IMR-90 (cell line): ENCODE data around the gene GPR75. TPM values are rescaled to one million over a fixed set of nuclear protein-coding genes. Genes with fewer than 3 reads are reported as not detected.
"Not testable (repeated sequence)": the region's sequence is repeated elsewhere in the genome, so short reads cannot be mapped to it uniquely, and the experiment has no call there.

Source experiments
- ATAC-seq: fragments of 200-7000 bp; cut with Tn5 transposase; 2 replicates; pipeline ENCODE4 v1.9.1; 2020; ENCODE audit warnings: low read depth, mild to moderate bottlenecking, moderate library complexity
- BruUV-seq: library from RNA; stranded (reverse); fragments of 400-500 nt; replicated peaks from 2 replicates; lab custom pipeline; 2021; lab: Mats Ljungman, UMichigan
- CTCF ChIA-PET: fragments of 300-600 bp; formaldehyde crosslinking; extraction: SDS; loops from one replicate; lab custom pipeline; 2021; ENCODE audit warnings: antibody characterized with exemption; lab: Yijun Ruan, JAX
- POLR2A ChIA-PET: fragments of 300-600 bp; sonication (Branson Sonifier 250); formaldehyde crosslinking; loops from one replicate; lab custom pipeline; 2022; ENCODE audit warnings: antibody characterized with exemption; ENCODE audit not compliant: unreplicated experiment; lab: Charles Lee
- DNase-seq: peaks from one replicate; pipeline ENCODE4 v3.0.0; 2013
- H2AFZ ChIP-seq: replicated peaks from 2 replicates; pipeline ENCODE3; 2013; ENCODE audit warnings: low read length, mild to moderate bottlenecking; ENCODE audit not compliant: poor library complexity
- H2AK5ac ChIP-seq: 2 replicates; pipeline ENCODE4 v1.6.1; 2013; ENCODE audit warnings: low read depth, low read length, inconsistent platforms
- H2AK9ac ChIP-seq: replicated peaks from 2 replicates; pipeline ENCODE3; 2013; ENCODE audit warnings: mild to moderate bottlenecking, low read depth, low read length, moderate library complexity; ENCODE audit not compliant: poor library complexity
- H2BK120ac ChIP-seq: 2 replicates; pipeline ENCODE4 v1.6.1; 2013; ENCODE audit warnings: low read depth, low read length, inconsistent platforms
- H2BK15ac ChIP-seq: 3 replicates; pipeline ENCODE4 v1.6.1; 2013; ENCODE audit warnings: low read depth, low read length, inconsistent platforms
- H2BK20ac ChIP-seq: 2 replicates; pipeline ENCODE4 v1.6.1; 2013; ENCODE audit warnings: low read depth, mild to moderate bottlenecking, inconsistent platforms, low read length, moderate library complexity
- H2BK5ac ChIP-seq: 2 replicates; pipeline ENCODE4 v1.6.1; 2013; ENCODE audit warnings: mild to moderate bottlenecking, low read depth, low read length, inconsistent platforms; ENCODE audit not compliant: poor library complexity, severe bottlenecking
- H3K14ac ChIP-seq: replicated peaks from 2 replicates; pipeline ENCODE4 v1.6.1; 2013; ENCODE audit warnings: low read depth, low read length, inconsistent platforms
- H3K18ac ChIP-seq: 2 replicates; pipeline ENCODE4 v1.6.1; 2013; ENCODE audit warnings: low read depth, low read length, control low read depth
- H3K23ac ChIP-seq: 2 replicates; pipeline ENCODE4 v1.6.1; 2013; ENCODE audit warnings: low read depth, low read length, inconsistent platforms
- H3K27ac ChIP-seq: 2 replicates; pipeline ENCODE4 v1.5.1; 2013; ENCODE audit warnings: mild to moderate bottlenecking, control low read depth, low read length; ENCODE audit not compliant: insufficient read depth
- H3K27me3 ChIP-seq: 2 replicates; pipeline ENCODE4 v1.6.1; 2013; ENCODE audit warnings: low read length; ENCODE audit not compliant: control insufficient read depth, insufficient read depth
- H3K36me3 ChIP-seq: 2 replicates; pipeline ENCODE4 v1.6.1; 2013; ENCODE audit warnings: low read length, mixed read lengths; ENCODE audit not compliant: control insufficient read depth, insufficient read depth
- H3K4ac ChIP-seq: 2 replicates; pipeline ENCODE4 v1.6.1; 2013; ENCODE audit warnings: low read depth, low read length, inconsistent platforms
- H3K4me1 ChIP-seq: 2 replicates; pipeline ENCODE4 v1.6.1; 2013; ENCODE audit warnings: low read length, mixed read lengths; ENCODE audit not compliant: control insufficient read depth, insufficient read depth
- H3K4me2 ChIP-seq: 2 replicates; pipeline ENCODE4 v1.6.1; 2013; ENCODE audit warnings: low read depth, mild to moderate bottlenecking, control low read depth, low read length, moderate library complexity
- H3K4me3 ChIP-seq: 2 replicates; pipeline ENCODE4 v1.5.1; 2013; ENCODE audit warnings: low read depth, mild to moderate bottlenecking, control low read depth, low read length, moderate library complexity; ENCODE audit not compliant: insufficient read depth
- H3K56ac ChIP-seq: 2 replicates; pipeline ENCODE4 v1.6.1; 2013; ENCODE audit warnings: low read length, inconsistent platforms; ENCODE audit not compliant: insufficient read depth; ENCODE audit errors: extremely low read depth
- H3K79me1 ChIP-seq, 2 experiments: 2 replicates each; pipeline ENCODE4 v1.6.1; 2013; ENCODE audit warnings: low read length in 2 of 2, inconsistent platforms in 1 of 2, low read depth in 1 of 2
- H3K9ac ChIP-seq: 2 replicates; pipeline ENCODE4 v1.6.1; 2013; ENCODE audit warnings: low read depth, low read length, control low read depth
- H3K9me1 ChIP-seq: 2 replicates; pipeline ENCODE4 v1.6.1; 2013; ENCODE audit warnings: low read length, inconsistent platforms; ENCODE audit not compliant: insufficient read depth
- H3K9me3 ChIP-seq: 2 replicates; pipeline ENCODE4 v1.6.1; 2013; ENCODE audit warnings: low read length; ENCODE audit not compliant: control insufficient read depth, insufficient read depth
- H4K20me1 ChIP-seq: 2 replicates; pipeline ENCODE4 v1.6.1; 2013; ENCODE audit warnings: low read length, inconsistent platforms; ENCODE audit not compliant: insufficient read depth
- H4K5ac ChIP-seq: 2 replicates; pipeline ENCODE4 v1.6.1; 2013; ENCODE audit warnings: mild to moderate bottlenecking, low read depth, low read length, control low read depth
- H4K8ac ChIP-seq, 2 experiments: 2 replicates each; pipeline ENCODE4 v1.6.1; 2013; ENCODE audit warnings: low read depth in 2 of 2, low read length in 2 of 2, control low read depth in 1 of 2, inconsistent platforms in 1 of 2
- H4K91ac ChIP-seq: 2 replicates; pipeline ENCODE4 v1.6.1; 2013; ENCODE audit warnings: low read depth, low read length, inconsistent platforms; ENCODE audit not compliant: insufficient read depth
- WGBS, 2 experiments: methylation state at CpG; one replicate each; pipeline versions ENCODE4 v1.1.5 to v1.1.7; 2013; ENCODE audit warnings: missing lambda C conversion rate in 2 of 2; ENCODE audit not compliant: insufficient read length in 1 of 2; ENCODE audit errors: extremely low coverage in 2 of 2; 5-methylcytosine and 5-hydroxymethylcytosine counted together
- dilution Hi-C: fragments of 300-500 bp; cut with HindIII; formaldehyde crosslinking; loops from one replicate; pipeline ENCODE4 v1.14.3; 2018; ENCODE audit warnings: low sequenced_read_pairs; ENCODE audit not compliant: unreplicated experiment
- in situ Hi-C: fragments of 300-500 bp; cut with MboI; formaldehyde crosslinking; loops from 3 replicates; pipeline ENCODE4 v1.14.3; 2019; ENCODE audit warnings: low sequenced_read_pairs, inconsistent platforms, mixed read lengths
- intact Hi-C: fragments of 100-400 bp; cut with micrococcal nuclease; formaldehyde crosslinking; loops from 2 replicates; pipeline ENCODE4 v1.10.0; 2022
- polyA plus RNA-seq, 3 experiments: library from polyadenylated mRNA; depleted of rRNA; stranded (reverse); fragments of >200 nt; gene quantifications; 2 replicates each; pipeline ENCODE4 v1.2.3, GENCODE V29; 2012; ENCODE audit warnings: low replicate concordance in 1 of 3
- total RNA-seq: library from RNA; depleted of rRNA; stranded (reverse); fragments of >200 nt; gene quantifications from 2 replicates; pipeline ENCODE4 v1.2.3, GENCODE V29; 2012

GPR75 gene
- total and polyA plus RNA-seq, 2 of the 4 experiments (the other 2 are of a cell fraction), result 1.4 to 2.1 TPM

GRCh38 chr2:53841651-53842050 lies 18.1 kb downstream of the GPR75 start:
- in situ Hi-C loops, H4K5ac ChIP-seq, H3K4me2 ChIP-seq, H3K4me1 ChIP-seq, H2BK120ac ChIP-seq, H3K36me3 ChIP-seq, dilution Hi-C loops, H2AK9ac ChIP-seq, H3K9me3 ChIP-seq, H2BK20ac ChIP-seq, intact Hi-C loops, H3K18ac ChIP-seq, ATAC-seq, H3K23ac ChIP-seq, H3K4ac ChIP-seq, H2AFZ ChIP-seq, H3K9me1 ChIP-seq, H3K27me3 ChIP-seq, CTCF ChIA-PET, H4K20me1 ChIP-seq, H3K27ac ChIP-seq, BruUV-seq, H4K8ac ChIP-seq, H2BK5ac ChIP-seq, H4K91ac ChIP-seq, DNase-seq, H3K79me1 ChIP-seq, H2AK5ac ChIP-seq, H3K9ac ChIP-seq, H3K4me3 ChIP-seq, H3K14ac ChIP-seq, H3K56ac ChIP-seq, H2BK15ac ChIP-seq: not testable (repeated sequence)
- POLR2A ChIA-PET, result interaction anchor here (0.6 kb wide), 1 partner anchor 1285 kb away, joined by 9 read pairs; no protein-coding TSS in a partner anchor
- WGBS, 2 experiments, result 93% methylated on average over 3 of the region's 7 CpGs; no CpG with 5 or more reads in 1 of the 2 experiments
